NT2/D1 (cell line): ENCODE data around the gene CDC73.
"Not testable (repeated sequence)": the region's sequence is repeated elsewhere in the genome, so short reads cannot be mapped to it uniquely, and the experiment has no call there.

Experiments used
- DNase-seq: peaks from one replicate; pipeline ENCODE4 v3.0.0-alpha.2; 2011; ENCODE audit warnings: low read depth, low spot score
- H3K27me3 ChIP-seq: 2 replicates; pipeline ENCODE4 v1.6.0; 2011; ENCODE audit warnings: mild to moderate bottlenecking; ENCODE audit not compliant: insufficient read length, insufficient read depth
- H3K36me3 ChIP-seq: 2 replicates; pipeline ENCODE4 v1.6.1; 2011; ENCODE audit warnings: mild to moderate bottlenecking, low read length, mixed read lengths; ENCODE audit not compliant: insufficient read depth, insufficient read length
- H3K4me1 ChIP-seq: 2 replicates; pipeline ENCODE4 v1.5.1; 2011; ENCODE audit not compliant: insufficient read depth, insufficient read length
- H3K4me3 ChIP-seq: 2 replicates; pipeline ENCODE4 v1.5.1; 2011; ENCODE audit warnings: low read depth; ENCODE audit not compliant: insufficient read length
- H3K9ac ChIP-seq: 2 replicates; pipeline ENCODE4 v1.6.0; 2011; ENCODE audit warnings: low read depth; ENCODE audit not compliant: insufficient read length
- H3K9me3 ChIP-seq: 2 replicates; pipeline ENCODE4 v1.5.1; 2011; ENCODE audit warnings: mild to moderate bottlenecking, low read length; ENCODE audit not compliant: insufficient read depth
- SUZ12 ChIP-seq: IDR thresholded peaks from 2 replicates; pipeline ENCODE4 v1.6.1; 2011; ENCODE audit not compliant: insufficient read length, insufficient read depth; ENCODE audit errors: extremely low read depth
- YY1 ChIP-seq: IDR thresholded peaks from 2 replicates; pipeline ENCODE4 v1.6.1; 2011; ENCODE audit not compliant: insufficient read length, insufficient read depth
- ZNF274 ChIP-seq: IDR thresholded peaks from 2 replicates; pipeline ENCODE4 v1.6.1; 2011; ENCODE audit warnings: mild to moderate bottlenecking, low read depth, low read length

The CDC73 gene

GRCh38 chr1:193183019-193183627, 61.3 kb downstream of the CDC73 start:
- DNase-seq: peak; percentile 47
- no peaks in the 10 kb centered on the region for H3K36me3 ChIP-seq
- no peaks in the 10 kb centered on the region for H3K9me3 ChIP-seq
- no peak overlapping the region for H3K9ac ChIP-seq
- H3K4me3 ChIP-seq: no peak overlapping the region
- no peaks in the 10 kb centered on the region for H3K4me1 ChIP-seq
- TF ChIP-seq YY1 (no peak), SUZ12 (no peak), ZNF274 (no peak)
- H3K27me3 ChIP-seq: no peaks in the 10 kb centered on the region

GRCh38 chr1:193184776-193185175, 62.9 kb downstream of the CDC73 start:
- no peaks in the 10 kb centered on the region for H3K36me3 ChIP-seq
- DNase-seq: no peak
- no peak overlapping the region for H3K9ac ChIP-seq
- H3K9me3 ChIP-seq: no peaks in the 10 kb centered on the region
- no peak for TF ChIP-seq ZNF274
- TF ChIP-seq SUZ12: no peak
- no peak for TF ChIP-seq YY1
- no peak overlapping the region for H3K4me3 ChIP-seq
- no peaks in the 10 kb centered on the region for H3K27me3 ChIP-seq
- no peaks in the 10 kb centered on the region for H3K4me1 ChIP-seq

GRCh38 chr1:193185211-193185610, 63.4 kb downstream of the CDC73 start:
- no peak for DNase-seq
- no peak overlapping the region for H3K4me3 ChIP-seq
- no peaks in the 10 kb centered on the region for H3K27me3 ChIP-seq
- no peaks in the 10 kb centered on the region for H3K36me3 ChIP-seq
- TF ChIP-seq SUZ12 (no peak), YY1 (no peak), ZNF274 (no peak)
- no peaks in the 10 kb centered on the region for H3K4me1 ChIP-seq
- no peak overlapping the region for H3K9ac ChIP-seq
- H3K9me3 ChIP-seq: no peaks in the 10 kb centered on the region

- Histone ChIP-seq H3K4me3 (no peak within 1 kb of the TSS), H3K36me3 (no peaks in the 10 kb centered on the region)
Measured at GRCh38 chr1:193185901-193186731, 64.3 kb downstream of the CDC73 start, which contains the start of gene B3GALT2. Gene B3GALT2 (minus strand): TSS chr1:193186613. CDS start chr1:193181562, 5,051 bp downstream.

GRCh38 chr1:193187114-193187513, 65.3 kb downstream of the CDC73 start:
- Histone ChIP-seq H3K9me3 (peaks cover 17% of the 10 kb centered on the region), H3K4me1 (no peaks in the 10 kb centered on the region), H3K4me3 (no peak overlapping the region), H3K36me3 (peaks cover 10% of the 10 kb centered on the region), H3K27me3 (no peaks in the 10 kb centered on the region), H3K9ac (no peak overlapping the region)
- TF ChIP-seq ZNF274 (no peak), SUZ12 (no peak)
- DNase-seq: no peak

More at GRCh38 chr1:193185901-193186731, 64.3 kb downstream of the CDC73 start, which contains the start of gene B3GALT2:
- no peak for TF ChIP-seq ZNF274
- no peak for TF ChIP-seq SUZ12
- no peak for TF ChIP-seq YY1
- no peaks in the 10 kb centered on the region for H3K4me1 ChIP-seq
- no peak within 1 kb of the TSS for H3K9ac ChIP-seq
- no peak for DNase-seq
- peaks cover 7% of the 10 kb centered on the region; the same call in 1 of the 2 replicates for H3K9me3 ChIP-seq
- H3K27me3 ChIP-seq: no peaks in the 10 kb centered on the region

GRCh38 chr1:193188915-193189314, 67.1 kb downstream of the CDC73 start:
- peaks cover 31% of the 10 kb centered on the region for H3K9me3 ChIP-seq
- H3K4me3 ChIP-seq, H3K4me1 ChIP-seq, DNase-seq, H3K9ac ChIP-seq, H3K27me3 ChIP-seq: not testable (repeated sequence)
- H3K36me3 ChIP-seq: peaks cover 17% of the 10 kb centered on the region

- Histone ChIP-seq H3K9me3 (peaks cover 31% of the 10 kb centered on the region), H3K4me3 (no peak overlapping the region), H3K36me3 (peaks cover 19% of the 10 kb centered on the region), H3K4me1 (no peaks in the 10 kb centered on the region), H3K27me3 (no peaks in the 10 kb centered on the region), H3K9ac (no peak overlapping the region)
- TF ChIP-seq SUZ12 (no peak), YY1 (no peak), ZNF274 (no peak)
- no peak for DNase-seq
Measured at GRCh38 chr1:193189442-193190095, 67.7 kb downstream of the CDC73 start.
